Endothelial cell of umbilical vein (primary cell): Measurements from ENCODE around the gene TGFB1. TPM values are rescaled to one million over a fixed set of nuclear protein-coding genes. Genes with fewer than 3 reads are reported as not detected.

Source experiments
- BruUV-seq: library from RNA; stranded (reverse); fragments of 400-500 nt; replicated peaks from 2 replicates; lab custom pipeline; 2021; lab: Mats Ljungman, UMichigan
- CTCF ChIA-PET: fragments of 300-600, 350-600 bp; sonication (Branson Sonifier 250); formaldehyde crosslinking; loops from one replicate; lab custom pipeline; 2021; ENCODE audit warnings: antibody characterized with exemption, inconsistent platforms; lab: Charles Lee
- POLR2A ChIA-PET: fragments of 300-600, 350-600 bp; sonication (Branson Sonifier 250); formaldehyde crosslinking; loops from one replicate; lab custom pipeline; 2021; ENCODE audit warnings: antibody characterized with exemption, inconsistent platforms; lab: Charles Lee
- DNase-seq: peaks from one replicate; pipeline ENCODE4 v3.0.0-alpha.2; 2011; ENCODE audit warnings: low read depth, low spot score
- FAIRE-seq: peaks from 2 replicates; lab custom pipeline; 2011; peaks lifted over from hg19 to GRCh38; lab: Jason Lieb, UNC
- H2AFZ ChIP-seq: 2 replicates; pipeline ENCODE4 v1.6.0; 2012; ENCODE audit warnings: low read depth, low read length, control low read depth, inconsistent platforms
- H3K27ac ChIP-seq: 2 replicates; pipeline ENCODE4 v1.5.1; 2011; ENCODE audit warnings: low read depth, mild to moderate bottlenecking, control low read depth, low read length, moderate library complexity; ENCODE audit not compliant: insufficient read depth
- H3K27me3 ChIP-seq, 2 experiments: 2 replicates each; pipeline versions ENCODE4 v1.6.0 to v1.6.1; 2011; ENCODE audit warnings: low read length in 2 of 2, mixed read lengths in 1 of 2; ENCODE audit not compliant: control insufficient read depth in 2 of 2, insufficient read depth in 2 of 2
- H3K36me3 ChIP-seq, 2 experiments: 2 replicates in 1 of 2; 3 replicates in 1 of 2; pipeline ENCODE4 v1.5.1; 2011; ENCODE audit warnings: low read length in 2 of 2, mild to moderate bottlenecking in 1 of 2, moderate library complexity in 1 of 2; ENCODE audit not compliant: control insufficient read depth in 2 of 2, insufficient read depth in 2 of 2; ENCODE audit errors: extremely low read depth in 1 of 2
- H3K4me1 ChIP-seq: 3 replicates; pipeline ENCODE4 v1.5.1; 2011; ENCODE audit warnings: mild to moderate bottlenecking, low read length; ENCODE audit not compliant: control insufficient read depth, insufficient read depth; ENCODE audit errors: extremely low read depth
- H3K4me2 ChIP-seq: 2 replicates; pipeline ENCODE4 v1.6.1; 2011; ENCODE audit warnings: low read length, control low read depth, mixed read lengths; ENCODE audit not compliant: insufficient read depth
- H3K4me3 ChIP-seq, 3 experiments: fragments of 200-600 bp in 1 of 3; sonication (generic), shearing (Covaris generic) in 1 of 3; replicated peaks in 1 of 3; 2 replicates each; pipeline ENCODE4 v1.5.1; 2011 to 2016; ENCODE audit warnings: control low read depth in 3 of 3, low read length in 3 of 3, mild to moderate bottlenecking in 2 of 3, inconsistent platforms in 1 of 3, low read depth in 1 of 3, moderate library complexity in 1 of 3; ENCODE audit not compliant: insufficient read depth in 1 of 3
- H3K79me2 ChIP-seq: 2 replicates; pipeline ENCODE4 v1.6.0; 2012; ENCODE audit warnings: low read length, inconsistent platforms; ENCODE audit not compliant: control insufficient read depth, insufficient read depth
- H3K9ac ChIP-seq: replicated peaks from 2 replicates; pipeline ENCODE3; 2011; ENCODE audit warnings: low read length, control low read depth; ENCODE audit not compliant: insufficient read depth; ENCODE audit errors: extremely low read depth
- H3K9me1 ChIP-seq: replicated peaks from 3 replicates; pipeline ENCODE4 v1.6.0; 2011; ENCODE audit warnings: mild to moderate bottlenecking, low read length; ENCODE audit not compliant: control insufficient read depth, insufficient read depth; ENCODE audit errors: extremely low read depth
- H3K9me3 ChIP-seq: replicated peaks from 2 replicates; pipeline ENCODE4 v1.5.1; 2012; ENCODE audit warnings: low read length, inconsistent platforms; ENCODE audit not compliant: control insufficient read depth, insufficient read depth
- H4K20me1 ChIP-seq: replicated peaks from 2 replicates; pipeline ENCODE3; 2011; ENCODE audit warnings: mild to moderate bottlenecking, low read length; ENCODE audit not compliant: control insufficient read depth, insufficient read depth; ENCODE audit errors: extremely low read depth
- FOS ChIP-seq: IDR thresholded peaks from 2 replicates; pipeline ENCODE4 v1.6.1; 2011; ENCODE audit warnings: mild to moderate bottlenecking, low read length, moderate library complexity, borderline replicate concordance; ENCODE audit not compliant: insufficient read depth
- GATA2 ChIP-seq: IDR thresholded peaks from 2 replicates; pipeline ENCODE4 v1.7.0; 2011; ENCODE audit warnings: low read depth, mild to moderate bottlenecking, moderate library complexity, mixed read lengths, low read length; ENCODE audit not compliant: insufficient read length, insufficient read depth
- POLR2A ChIP-seq: IDR thresholded peaks from 2 replicates; pipeline ENCODE4 v1.6.1; 2012; ENCODE audit warnings: low read depth, mild to moderate bottlenecking, control low read depth, low read length
- POLR2AphosphoS5 ChIP-seq: IDR thresholded peaks from 2 replicates; pipeline ENCODE4 v1.6.1; 2012; ENCODE audit warnings: low read depth, mild to moderate bottlenecking, control low read depth, low read length, moderate library complexity; ENCODE audit not compliant: insufficient read depth
- dilution Hi-C: fragments of 300-500 bp; cut with MboI; formaldehyde crosslinking; loops from one replicate; pipeline ENCODE4 v1.15.0; 2019; ENCODE audit warnings: low sequenced_read_pairs; ENCODE audit not compliant: extremely low pct_ligation_motif_present
- intact Hi-C: fragments of 100-400 bp; cut with micrococcal nuclease; formaldehyde crosslinking; loops from one replicate; pipeline ENCODE4 v1.10.0; 2022
- polyA plus RNA-seq, 4 experiments: library from polyadenylated mRNA; depleted of rRNA in 3 of 4; stranded (reverse) in 3 of 4; unstranded in 1 of 4; fragments of >200 nt; gene quantifications; 2 replicates each; pipeline versions ENCODE4 v1.2.1 to v1.2.3, GENCODE V29; 2011 to 2012; ENCODE audit warnings: missing spikeins in 1 of 4
- total RNA-seq: library from RNA; stranded (reverse); gene quantifications from 2 replicates; pipeline ENCODE4 v1.2.3, GENCODE V29; 2021
- TF ChIP-seq, protein P1 (sequence below), 2 donors: IDR thresholded peaks; 1 replicate in 1 of 2; 2 replicates in 1 of 2; pipeline ENCODE4 v1.5.1; 2011; ENCODE audit warnings: low read length in 2 of 2, mild to moderate bottlenecking in 2 of 2, moderate library complexity in 2 of 2, control low read depth in 1 of 2, inconsistent platforms in 1 of 2, low read depth in 1 of 2; ENCODE audit not compliant: insufficient read depth in 1 of 2; ENCODE audit errors: extremely low read depth in 1 of 2

Gene TGFB1
- total and polyA plus RNA-seq, 2 donors (not counting 3 experiments of a cell fraction or from before 2014, with no cell fraction given) = 64.4 to 250 TPM

- no peak for DNase-seq
- ChIA-PET CTCF (interaction anchor here (0.9 to 3.6 kb wide), 3 partner anchors 11 to 111 kb away, joined by 3 to 65 read pairs (median 7); partner anchors contain the start of gene TGFB1), POLR2A (no interaction called here)
- BruUV-seq = no TSS peak
- no peak overlapping the region for H3K4me2 ChIP-seq
- no peaks in the 10 kb centered on the region for H4K20me1 ChIP-seq
- H3K9ac ChIP-seq = no peak overlapping the region
- H3K4me1 ChIP-seq = peaks cover 33% of the 10 kb centered on the region
- TF ChIP-seq, protein P1, sequence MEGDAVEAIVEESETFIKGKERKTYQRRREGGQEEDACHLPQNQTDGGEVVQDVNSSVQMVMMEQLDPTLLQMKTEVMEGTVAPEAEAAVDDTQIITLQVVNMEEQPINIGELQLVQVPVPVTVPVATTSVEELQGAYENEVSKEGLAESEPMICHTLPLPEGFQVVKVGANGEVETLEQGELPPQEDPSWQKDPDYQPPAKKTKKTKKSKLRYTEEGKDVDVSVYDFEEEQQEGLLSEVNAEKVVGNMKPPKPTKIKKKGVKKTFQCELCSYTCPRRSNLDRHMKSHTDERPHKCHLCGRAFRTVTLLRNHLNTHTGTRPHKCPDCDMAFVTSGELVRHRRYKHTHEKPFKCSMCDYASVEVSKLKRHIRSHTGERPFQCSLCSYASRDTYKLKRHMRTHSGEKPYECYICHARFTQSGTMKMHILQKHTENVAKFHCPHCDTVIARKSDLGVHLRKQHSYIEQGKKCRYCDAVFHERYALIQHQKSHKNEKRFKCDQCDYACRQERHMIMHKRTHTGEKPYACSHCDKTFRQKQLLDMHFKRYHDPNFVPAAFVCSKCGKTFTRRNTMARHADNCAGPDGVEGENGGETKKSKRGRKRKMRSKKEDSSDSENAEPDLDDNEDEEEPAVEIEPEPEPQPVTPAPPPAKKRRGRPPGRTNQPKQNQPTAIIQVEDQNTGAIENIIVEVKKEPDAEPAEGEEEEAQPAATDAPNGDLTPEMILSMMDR (IDR thresholded peaks at IDR 0.05; ENCODE audit: extremely low read depth in 1 of 2, insufficient read depth in 1 of 2, low read depth in 1 of 2, low read length in 2 of 2) = no peak
- TF ChIP-seq POLR2AphosphoS5 = peak; percentile 36
- H3K9me3 ChIP-seq = no peaks in the 10 kb centered on the region
- dilution Hi-C loops (no loop called here), intact Hi-C loops (loop anchor here (5.0 kb wide), 2 partner anchors 98 to 252 kb away; no protein-coding TSS in a partner anchor)
- H3K4me3 ChIP-seq = no peak overlapping the region
- no peak overlapping the region for H3K27ac ChIP-seq
- no peak for FAIRE-seq
- H3K79me2 ChIP-seq = no peaks in the 10 kb centered on the region
- no peaks in the 10 kb centered on the region for H3K9me1 ChIP-seq
- H2AFZ ChIP-seq = no peak overlapping the region
- peaks cover 8 to 41% of the 10 kb centered on the region in 2 experiments for H3K36me3 ChIP-seq
- H3K27me3 ChIP-seq = no peaks in the 10 kb centered on the region
Measured at GRCh38 chr19:41320185-41320518, 33.6 kb downstream of the TGFB1 start.

DNA sequence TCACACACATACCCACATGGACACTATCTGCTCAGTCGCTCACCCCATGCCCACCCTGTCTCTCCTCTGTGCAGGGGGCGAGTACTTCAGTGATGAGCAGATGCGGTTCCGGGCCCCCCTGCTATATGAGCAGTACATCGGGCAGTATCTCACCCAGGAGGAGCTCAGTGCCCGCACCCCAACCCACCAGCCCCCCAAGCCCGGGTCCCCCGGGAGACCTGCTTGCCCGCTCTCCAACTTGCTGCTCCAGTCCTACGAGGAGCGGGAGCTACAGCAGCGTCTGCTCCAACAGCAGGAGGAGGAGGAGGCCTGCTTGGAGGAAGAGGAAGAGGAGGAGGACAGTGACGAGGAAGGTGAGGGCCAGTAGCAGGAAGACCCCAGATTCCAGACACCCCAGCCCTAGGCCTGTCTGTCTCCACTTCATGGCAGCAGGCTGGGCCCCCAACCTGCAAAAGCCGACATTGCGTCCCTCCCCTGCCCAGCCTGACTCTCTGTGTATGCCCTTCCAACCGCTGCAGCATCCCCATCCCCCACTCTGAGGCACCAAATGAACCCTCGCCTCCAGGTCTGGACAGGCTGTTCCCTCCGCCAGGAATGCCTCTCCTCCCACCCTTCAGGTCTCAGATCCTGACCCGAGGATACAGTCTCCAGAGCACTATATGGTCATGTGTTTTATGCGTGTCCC is 34.1 kb downstream of the TGFB1 start:
- ChIA-PET POLR2A (no interaction called here), CTCF (interaction anchor here (2.2 to 3.6 kb wide), 2 partner anchors 33 to 112 kb away, joined by 7 to 65 read pairs; partner anchors contain the start of gene TGFB1)
- H3K9ac ChIP-seq = no peak overlapping the region
- no peak overlapping the region for H3K27ac ChIP-seq
- TF ChIP-seq POLR2A (peak; percentile 22), FOS (no peak), POLR2AphosphoS5 (no peak), GATA2 (no peak)
- peaks cover 29% of the 10 kb centered on the region for H3K4me1 ChIP-seq
- no peak overlapping the region for H3K4me2 ChIP-seq
- no peak overlapping the region for H3K4me3 ChIP-seq
- no peak for FAIRE-seq
- no peaks in the 10 kb centered on the region for H4K20me1 ChIP-seq
- H3K27me3 ChIP-seq = no peaks in the 10 kb centered on the region
- H2AFZ ChIP-seq = no peak overlapping the region
- no TSS peak for BruUV-seq
- peaks cover 8 to 42% of the 10 kb centered on the region in 2 experiments for H3K36me3 ChIP-seq
- H3K9me3 ChIP-seq = no peaks in the 10 kb centered on the region
- dilution Hi-C loops (no loop called here), intact Hi-C loops (loop anchor here (5.0 kb wide), 2 partner anchors 97 to 253 kb away; no protein-coding TSS in a partner anchor)
- H3K79me2 ChIP-seq = peaks cover under 1% of the 10 kb centered on the region
- no peak for DNase-seq
- H3K9me1 ChIP-seq = no peaks in the 10 kb centered on the region
